GM21528 (cell line): ENCODE results near the gene PKN1.
"Not testable (repeated sequence)": the region's sequence is repeated elsewhere in the genome, so short reads cannot be mapped to it uniquely, and the experiment has no call there.

Experiments used
- ATAC-seq: cut with Tn5 transposase; IDR thresholded peaks from one replicate; pipeline ENCODE4 v1.9.1; 2021; ENCODE audit warnings: mild to moderate bottlenecking, moderate library complexity; ENCODE audit not compliant: unreplicated experiment, low FRiP score

The PKN1 gene

GRCh38 chr19:14432791-14433553 is at the start of gene PKN1:
TSS of gene PKN1 (plus strand) at chr19:14433306. CDS start at chr19:14433522, 216 bp downstream.
- peak; percentile 53 for ATAC-seq

- ATAC-seq: no peak
Measured at GRCh38 chr19:14383661-14384555, 49.2 kb upstream of the PKN1 start.

DNA sequence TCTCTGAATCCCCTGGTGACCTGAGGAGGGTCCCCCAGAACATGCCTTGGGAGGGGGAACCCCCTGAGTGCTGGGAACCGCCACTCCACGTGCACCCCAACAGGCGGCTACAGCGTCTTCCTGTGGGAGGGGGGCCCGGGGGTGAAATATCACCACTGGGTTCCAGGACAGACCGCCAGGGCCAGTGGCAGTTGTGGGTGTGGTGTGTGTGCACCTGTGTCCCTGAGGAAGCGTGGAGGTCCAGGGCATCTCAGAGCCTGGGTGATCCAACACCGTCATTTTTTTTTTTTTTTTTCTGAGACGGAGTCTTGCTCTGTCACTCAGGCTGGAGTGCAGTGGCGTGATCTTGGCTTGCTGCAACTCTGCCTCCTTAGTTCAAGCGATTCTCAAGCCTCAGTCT is 47.6 kb upstream of the PKN1 start:
- no peak for ATAC-seq

GRCh38 chr19:14390548-14390947 is 42.6 kb upstream of the PKN1 start:
- ATAC-seq: no peak

DNA sequence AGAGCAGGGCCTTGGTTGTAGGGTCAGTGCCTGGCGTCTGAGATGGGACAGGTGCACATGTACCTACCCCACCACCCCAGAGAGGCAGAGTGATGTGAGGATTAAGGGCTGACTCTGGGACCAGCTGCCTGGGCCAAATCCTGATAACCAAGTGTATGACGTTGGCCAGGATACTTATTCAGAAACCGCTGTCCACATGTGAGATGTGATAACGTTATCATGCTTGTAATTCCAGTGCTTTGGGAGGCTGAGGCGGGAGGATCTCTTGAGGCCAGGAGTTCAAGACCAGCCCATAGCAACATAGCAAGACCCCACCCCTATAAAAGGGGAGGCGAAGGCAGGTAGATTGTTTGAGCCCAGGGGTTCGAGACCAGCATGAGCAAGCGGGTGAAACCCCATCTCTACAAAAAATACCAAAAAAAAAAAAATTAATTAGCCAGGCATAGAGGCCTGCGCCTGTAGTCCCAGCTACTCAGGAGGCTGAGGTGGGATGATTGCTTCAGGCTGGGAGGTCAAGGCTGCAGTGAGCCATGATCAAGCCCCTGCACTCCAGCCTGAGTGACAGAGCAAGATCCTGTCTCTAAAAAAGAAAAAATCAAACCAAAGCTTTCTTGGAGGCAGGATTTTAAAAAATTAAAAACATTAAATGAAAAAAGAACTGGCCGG is 41.8 kb upstream of the PKN1 start:
- ATAC-seq: no peak

- ATAC-seq: no peak
Measured at GRCh38 chr19:14393329-14393728, 39.8 kb upstream of the PKN1 start.

- ATAC-seq: no peak
Measured at GRCh38 chr19:14394167-14394566, 38.9 kb upstream of the PKN1 start.

GRCh38 chr19:14395262-14395661 is 37.8 kb upstream of the PKN1 start:
- no peak for ATAC-seq

DNA sequence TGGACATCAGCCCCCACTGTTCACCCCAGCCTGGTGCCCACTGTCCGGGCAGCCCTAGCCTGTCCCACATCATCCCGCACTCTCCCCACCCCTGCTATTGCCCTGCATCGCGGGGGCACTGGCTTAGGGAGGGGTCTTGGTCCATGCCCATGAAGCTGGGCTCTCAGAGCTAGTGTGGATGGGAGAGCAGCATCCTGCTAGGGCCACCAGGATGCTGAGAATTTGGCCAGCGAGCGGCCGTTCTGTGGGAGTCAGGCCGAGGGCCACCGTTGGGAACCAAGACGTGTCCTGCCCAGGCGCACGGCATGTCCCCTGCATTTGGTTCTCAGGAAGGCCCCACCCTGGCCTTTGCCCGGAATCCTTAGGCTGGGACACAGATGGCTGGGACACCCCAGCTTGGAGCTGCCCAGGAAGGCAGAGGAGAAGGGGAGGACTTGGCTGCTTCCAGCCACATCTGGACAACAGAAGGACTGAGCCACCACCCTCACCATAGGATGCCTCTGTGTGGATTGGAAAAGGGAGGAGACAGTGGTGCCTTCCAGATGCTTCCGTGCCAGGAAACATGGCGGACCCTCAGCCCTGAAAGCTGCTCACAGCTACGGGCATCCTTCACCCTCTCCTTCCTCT is 37.3 kb upstream of the PKN1 start:
- no peak for ATAC-seq

DNA sequence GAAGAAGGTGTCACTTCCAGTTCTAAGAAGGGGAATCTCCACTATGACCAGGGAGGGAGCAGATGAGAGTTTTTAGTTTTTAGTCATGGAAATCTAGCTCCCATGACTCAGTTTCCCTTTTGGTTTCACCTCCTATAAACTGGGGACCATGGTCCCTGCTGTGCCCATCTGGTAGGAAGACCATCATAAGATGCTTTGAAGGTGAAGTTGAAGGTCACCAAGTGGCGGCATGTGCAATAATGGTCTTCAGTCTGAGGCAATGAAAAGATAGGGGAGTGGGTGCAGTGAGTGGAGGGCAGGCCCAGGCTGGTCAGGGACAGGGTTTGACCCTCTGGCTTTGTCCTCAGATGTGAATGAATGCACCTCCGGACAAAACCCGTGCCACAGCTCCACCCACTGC is 36.4 kb upstream of the PKN1 start:
- not testable (repeated sequence) for ATAC-seq

GRCh38 chr19:14397168-14397567 is 35.9 kb upstream of the PKN1 start:
- not testable (repeated sequence) for ATAC-seq

DNA sequence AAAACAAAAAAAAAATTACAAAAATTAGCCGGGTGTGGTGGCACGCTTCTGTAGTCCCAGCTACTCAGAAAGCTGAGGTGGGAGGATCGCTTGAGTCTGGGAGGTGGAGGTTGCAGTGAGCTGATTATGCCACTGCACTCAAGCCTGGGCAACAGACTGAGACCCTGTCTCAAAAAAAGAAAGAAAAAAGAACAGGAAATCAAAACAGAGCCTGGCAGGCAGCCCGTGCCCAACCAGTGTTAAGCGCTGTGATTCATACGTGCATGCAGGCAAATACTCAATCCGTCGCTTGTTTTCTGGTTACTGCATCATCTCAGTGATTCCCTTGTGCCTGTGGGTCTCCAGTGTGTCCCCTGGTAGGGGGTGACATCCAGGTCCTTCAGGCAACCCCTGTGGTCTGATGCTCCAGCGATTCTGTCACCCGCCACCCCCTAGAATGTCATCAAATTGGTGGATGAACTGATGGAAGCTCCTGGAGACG is 32.1 kb upstream of the PKN1 start:
- ATAC-seq: no peak

GRCh38 chr19:14401468-14402195 is 31.5 kb upstream of the PKN1 start:
- no peak for ATAC-seq

DNA sequence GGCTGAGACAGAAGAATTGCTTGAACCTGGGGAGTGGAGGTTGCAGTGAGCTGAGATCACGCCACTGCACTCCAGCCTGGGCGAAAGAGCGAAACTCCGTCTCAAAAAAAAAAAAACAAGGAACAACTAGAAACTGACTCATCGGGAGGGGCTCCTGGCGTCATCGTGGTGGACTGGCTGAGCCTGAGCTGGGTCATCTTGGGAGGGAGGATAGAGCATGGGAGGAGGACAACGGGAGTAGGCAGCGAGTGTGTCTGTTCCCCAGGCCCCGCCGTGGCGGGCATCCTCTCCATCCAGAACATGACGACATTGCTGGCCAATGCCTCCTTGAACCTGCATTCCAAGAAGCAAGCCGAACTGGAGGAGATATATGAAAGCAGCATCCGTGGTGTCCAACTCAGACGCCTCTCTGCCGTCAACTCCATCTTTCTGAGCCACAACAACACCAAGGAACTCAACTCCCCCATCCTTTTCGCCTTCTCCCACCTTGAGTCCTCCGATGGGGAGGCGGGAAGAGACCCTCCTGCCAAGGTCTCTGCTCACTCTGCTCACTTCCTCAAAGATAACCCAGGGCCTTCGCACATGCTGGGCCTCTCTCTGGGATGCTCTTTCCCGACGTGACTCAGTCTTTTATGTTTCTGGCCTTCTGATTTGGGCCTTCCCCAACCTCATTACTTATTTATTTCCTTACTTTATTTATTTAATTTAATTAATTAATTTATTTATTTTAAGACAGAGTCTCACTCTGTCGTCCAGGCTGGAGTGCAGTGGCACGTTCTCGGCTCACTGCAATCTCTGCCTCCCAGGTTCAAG is 30.6 kb upstream of the PKN1 start:
- no peak for ATAC-seq

- ATAC-seq: not testable (repeated sequence)
Measured at GRCh38 chr19:14403145-14403930, 29.8 kb upstream of the PKN1 start.

DNA sequence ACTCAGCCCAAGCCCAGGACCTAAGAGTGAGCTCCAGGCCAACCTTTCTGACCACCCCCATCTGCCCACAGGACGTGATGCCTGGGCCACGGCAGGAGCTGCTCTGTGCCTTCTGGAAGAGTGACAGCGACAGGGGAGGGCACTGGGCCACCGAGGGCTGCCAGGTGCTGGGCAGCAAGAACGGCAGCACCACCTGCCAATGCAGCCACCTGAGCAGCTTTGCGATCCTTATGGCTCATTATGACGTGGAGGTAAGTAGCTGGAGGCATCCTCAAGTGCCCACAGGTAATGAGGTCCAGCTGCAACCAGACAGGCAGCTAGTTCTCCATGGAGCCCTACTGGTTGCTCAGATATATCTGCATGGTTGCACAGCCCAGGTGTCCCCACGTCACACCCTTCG is 28.8 kb upstream of the PKN1 start:
- ATAC-seq: no peak

DNA sequence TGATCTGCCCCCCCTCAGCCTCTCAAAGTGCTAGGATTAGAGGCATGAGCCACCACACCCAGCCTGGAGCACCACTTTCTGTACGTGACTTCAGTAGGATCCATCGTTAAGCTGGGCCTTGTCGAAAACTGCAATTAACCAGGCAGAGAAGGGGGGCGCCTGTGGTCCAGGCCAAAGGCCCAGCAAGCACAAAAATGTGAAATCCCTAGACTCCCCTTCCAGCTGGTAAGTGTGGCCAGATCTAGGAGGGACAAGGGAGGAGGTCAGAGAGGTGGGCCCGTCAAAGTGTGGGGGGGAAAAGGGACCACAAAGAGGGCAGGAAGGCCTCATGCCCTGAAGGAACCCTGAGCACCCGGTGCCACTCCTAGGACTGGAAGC is 27.7 kb upstream of the PKN1 start:
- ATAC-seq: no peak
